UCSD-AML1 (cell line): ENCODE measurements around the gene PIP5K1A.
"Not testable (repeated sequence)": the region's sequence is repeated elsewhere in the genome, so short reads cannot be mapped to it uniquely, and the experiment has no call there.

ENCODE experiments used
- DNase-seq: peaks from one replicate; lab custom pipeline; 2025; ENCODE audit not compliant: unreplicated experiment; lab: John Stamatoyannopoulos, UW

Gene PIP5K1A

GRCh38 chr1:151192047-151192446, 6.3 kb upstream of the PIP5K1A start:
- DNase-seq: no peak

DNA sequence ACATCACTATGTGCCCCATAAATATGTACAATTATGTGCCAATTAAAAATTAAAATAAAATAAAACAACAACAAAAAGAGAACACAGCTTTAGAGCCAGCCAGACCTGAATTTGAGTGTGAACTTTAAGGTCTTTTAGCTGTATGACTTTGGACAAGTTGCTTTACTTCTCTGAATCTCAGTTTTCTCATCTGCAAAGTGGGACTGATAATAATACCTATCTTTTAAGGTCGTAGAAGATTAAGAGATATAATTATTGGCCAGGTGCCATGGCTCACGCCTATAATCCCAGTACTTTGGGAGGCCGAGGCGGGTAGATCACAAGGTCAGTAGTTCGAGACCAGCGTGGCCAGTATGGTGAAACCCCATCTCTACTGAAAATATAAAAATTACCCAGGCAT, 5.0 kb upstream of the PIP5K1A start:
- no peak for DNase-seq

GRCh38 chr1:151193856-151194255, 4.5 kb upstream of the PIP5K1A start:
- DNase-seq: no peak

DNA sequence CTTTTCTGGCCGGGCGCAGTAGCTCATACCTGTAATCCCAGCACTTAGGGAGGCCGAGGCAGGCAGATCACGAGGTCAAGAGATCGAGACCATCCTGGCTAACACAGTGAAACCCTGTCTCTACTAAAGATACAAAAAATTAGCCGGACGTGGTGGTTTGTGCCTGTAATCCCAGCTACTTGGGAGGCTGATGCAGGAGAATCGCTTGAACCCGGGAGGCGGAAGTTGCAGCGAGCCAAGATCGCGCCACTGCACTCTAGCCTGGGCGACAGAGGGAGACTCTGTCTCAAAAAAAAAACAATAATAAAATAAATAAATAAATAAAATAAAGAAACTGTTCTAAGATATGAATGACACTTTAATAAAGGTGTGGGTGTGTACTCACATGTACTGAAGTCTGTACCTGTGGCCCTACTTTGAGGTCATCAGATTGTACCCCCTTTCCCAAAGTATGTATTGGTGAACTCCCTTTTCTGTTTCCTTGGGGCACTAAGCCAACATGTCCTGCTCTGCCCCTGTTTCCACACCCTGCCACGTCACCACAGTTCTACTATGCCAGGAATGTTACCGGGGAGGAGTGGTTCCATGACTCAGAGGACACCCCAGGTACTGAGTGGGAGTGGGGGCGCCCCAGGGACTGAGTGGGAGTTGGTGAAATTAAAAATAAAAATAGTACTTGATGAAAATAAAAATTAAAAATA, 3.3 kb upstream of the PIP5K1A start:
- not testable (repeated sequence) for DNase-seq

DNA sequence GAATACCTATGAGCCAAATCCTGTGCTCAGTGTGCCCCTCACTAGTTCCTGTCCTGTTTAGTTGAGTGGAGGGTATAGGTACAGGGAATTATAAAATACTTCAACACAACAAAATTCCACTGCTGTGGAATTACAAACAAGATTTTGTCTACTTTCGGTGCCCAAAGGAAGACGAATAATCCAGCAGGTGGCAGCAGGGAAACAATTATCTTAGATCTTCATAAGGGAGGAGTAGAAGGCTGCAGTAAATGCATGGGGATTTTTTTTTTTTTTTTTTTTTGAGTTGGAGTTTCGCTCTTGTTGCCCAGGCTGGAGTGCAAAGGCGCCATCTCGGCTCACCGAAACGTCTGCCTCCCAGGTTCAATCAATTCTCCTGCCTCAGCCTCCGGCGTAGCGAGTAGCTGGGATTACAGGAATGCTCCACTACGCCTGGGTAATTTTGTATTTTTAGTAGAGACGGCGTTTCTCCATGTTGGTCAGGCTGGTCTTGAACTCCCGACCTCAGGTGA, 2.0 kb upstream of the PIP5K1A start:
- peak; percentile 25 for DNase-seq

GRCh38 chr1:151197863-151198253, 494 bp upstream of the PIP5K1A start:
- DNase-seq: no peak

DNA sequence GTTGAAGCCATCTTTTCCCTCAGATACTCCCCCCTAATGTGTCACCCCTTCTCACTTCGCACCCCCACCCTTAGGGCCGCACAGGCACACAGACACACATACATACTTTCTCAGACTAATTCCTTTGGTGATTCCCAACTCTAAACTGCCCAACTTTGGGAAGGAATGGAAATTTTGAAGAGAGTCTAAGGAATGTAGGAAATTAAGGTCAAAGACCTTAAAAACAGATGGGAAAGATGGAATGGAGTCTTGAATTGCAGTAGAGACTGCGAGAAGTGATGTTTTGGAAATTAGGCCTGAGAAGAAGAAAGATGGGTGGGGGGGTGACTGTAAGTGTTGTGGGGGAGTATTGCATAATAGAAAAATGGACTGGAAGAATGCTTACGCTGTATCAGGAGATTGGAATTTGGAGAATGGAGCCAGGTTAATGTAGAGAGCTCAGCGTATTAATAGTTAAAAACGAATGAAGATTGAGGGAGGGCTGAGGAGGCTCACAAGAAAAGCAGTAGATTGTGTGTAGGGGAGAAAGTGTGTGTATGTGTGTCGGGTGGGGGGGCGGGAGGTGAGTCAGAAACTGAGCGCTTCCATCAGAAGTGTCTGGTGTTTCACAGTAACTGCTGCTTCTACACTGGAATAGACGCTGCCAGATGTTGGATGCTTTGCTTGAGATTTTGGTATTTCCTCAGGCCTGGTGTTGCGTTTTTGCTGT, 1.7 kb downstream of the PIP5K1A start:
- no peak for DNase-seq

DNA sequence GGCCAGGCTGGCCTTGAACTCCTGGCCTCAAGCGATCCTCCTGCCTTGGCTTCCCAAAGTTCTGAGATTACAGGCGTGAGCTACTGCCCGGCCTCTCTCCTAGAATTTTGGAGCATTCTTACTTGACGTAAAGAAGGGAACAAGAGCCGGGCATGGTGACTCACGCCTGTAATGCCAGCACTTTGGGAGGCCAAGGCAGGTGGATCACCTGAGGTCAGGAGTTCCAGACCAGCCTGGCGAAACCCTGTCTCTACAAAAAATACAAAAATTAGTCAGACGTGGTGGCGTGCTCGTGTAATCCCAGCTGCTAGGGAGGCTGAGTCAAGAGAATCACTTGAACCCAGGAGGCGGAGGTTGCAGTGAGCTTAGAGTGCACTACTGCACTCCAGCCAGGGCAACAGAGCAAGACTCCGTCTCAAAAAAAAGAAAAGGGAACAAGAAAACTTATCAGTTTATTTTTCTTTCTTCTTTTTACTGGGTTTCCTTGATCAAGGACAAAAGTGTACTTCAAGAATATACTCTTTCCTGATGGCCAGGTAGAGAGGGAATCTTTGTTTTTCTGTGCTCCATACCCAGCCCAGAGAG, 7.1 kb downstream of the PIP5K1A start:
- DNase-seq: not testable (repeated sequence)

DNA sequence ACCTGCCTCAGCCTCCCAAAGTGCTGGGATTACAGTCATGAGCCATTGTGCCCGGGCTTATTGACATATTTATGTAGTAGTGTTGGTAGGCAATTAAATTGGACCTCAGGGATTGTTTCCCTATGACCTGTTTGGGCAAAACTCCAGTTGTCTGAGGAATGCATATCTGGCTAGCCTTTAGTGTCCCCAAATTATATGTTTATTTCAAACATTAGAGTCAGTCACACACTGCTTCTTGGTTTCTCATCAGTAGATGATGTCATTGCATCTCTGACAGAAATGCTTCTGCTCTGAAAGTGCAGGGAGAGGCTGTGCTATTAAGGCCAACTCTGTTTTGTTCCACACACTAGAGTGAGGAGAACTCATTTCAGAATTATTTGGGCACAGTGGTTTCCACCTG, 12.5 kb downstream of the PIP5K1A start:
- DNase-seq: no peak

- no peak for DNase-seq
Observed at GRCh38 chr1:151211972-151212705, 13.8 kb downstream of the PIP5K1A start.

- no peak for DNase-seq
Observed at GRCh38 chr1:151213560-151213959, 15.2 kb downstream of the PIP5K1A start.

DNA sequence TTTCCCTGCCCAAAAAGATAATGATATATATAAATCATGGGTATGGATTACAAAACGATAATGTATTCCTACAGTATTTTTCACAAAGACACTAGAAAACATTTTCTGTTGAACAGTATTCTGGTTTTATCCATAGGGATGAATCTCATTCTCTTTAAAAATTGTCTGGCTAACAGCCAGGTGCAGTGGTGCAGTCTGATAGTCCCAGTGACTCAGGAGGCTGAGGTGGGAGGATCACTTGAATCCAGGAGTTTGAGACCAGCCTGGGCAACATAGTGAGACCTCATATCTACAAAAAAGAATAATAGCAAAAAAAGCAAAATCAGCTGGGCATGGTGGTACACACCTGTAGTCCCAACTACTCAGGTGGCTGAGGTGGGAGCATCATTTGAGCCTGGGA, 23.3 kb downstream of the PIP5K1A start:
- no peak for DNase-seq

DNA sequence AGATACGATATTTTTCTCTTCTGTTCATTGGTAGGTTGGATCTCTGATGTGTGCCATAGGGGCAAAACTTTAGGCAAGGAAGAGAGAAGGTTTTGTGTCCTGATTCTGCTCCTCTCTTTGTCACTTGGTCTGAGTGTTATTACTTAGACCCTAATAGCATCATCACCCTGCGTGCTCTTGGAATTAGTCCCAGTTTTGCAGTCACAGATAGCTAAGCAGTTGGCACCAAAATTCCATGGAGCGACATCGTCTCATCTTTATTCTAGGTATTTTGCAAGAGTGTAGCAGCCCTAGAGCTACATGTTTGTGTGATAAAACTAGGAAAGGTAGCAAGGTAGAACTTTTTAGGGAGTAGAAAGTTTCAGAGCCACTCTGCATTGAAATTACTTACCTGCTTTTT, 23.8 kb downstream of the PIP5K1A start:
- DNase-seq: no peak

DNA sequence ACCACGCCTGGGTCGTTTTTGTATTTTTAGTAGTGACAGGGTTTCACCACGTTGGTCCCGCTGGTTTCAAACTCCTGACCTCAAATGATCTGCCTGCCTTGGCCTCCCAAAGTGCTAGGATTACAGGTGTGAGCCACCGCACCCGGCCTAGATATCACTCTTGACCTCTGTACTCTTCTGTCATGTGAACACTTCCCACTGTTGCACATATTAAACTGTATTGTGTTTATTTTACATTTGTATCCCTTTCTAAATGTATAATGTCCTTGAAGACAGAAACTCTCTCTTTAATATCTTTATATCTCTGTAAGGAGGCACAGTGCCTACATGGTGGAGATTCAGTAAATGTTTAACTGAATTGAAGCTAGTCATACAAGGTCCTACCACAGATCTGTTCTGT, 36.9 kb downstream of the PIP5K1A start:
- DNase-seq: no peak

DNA sequence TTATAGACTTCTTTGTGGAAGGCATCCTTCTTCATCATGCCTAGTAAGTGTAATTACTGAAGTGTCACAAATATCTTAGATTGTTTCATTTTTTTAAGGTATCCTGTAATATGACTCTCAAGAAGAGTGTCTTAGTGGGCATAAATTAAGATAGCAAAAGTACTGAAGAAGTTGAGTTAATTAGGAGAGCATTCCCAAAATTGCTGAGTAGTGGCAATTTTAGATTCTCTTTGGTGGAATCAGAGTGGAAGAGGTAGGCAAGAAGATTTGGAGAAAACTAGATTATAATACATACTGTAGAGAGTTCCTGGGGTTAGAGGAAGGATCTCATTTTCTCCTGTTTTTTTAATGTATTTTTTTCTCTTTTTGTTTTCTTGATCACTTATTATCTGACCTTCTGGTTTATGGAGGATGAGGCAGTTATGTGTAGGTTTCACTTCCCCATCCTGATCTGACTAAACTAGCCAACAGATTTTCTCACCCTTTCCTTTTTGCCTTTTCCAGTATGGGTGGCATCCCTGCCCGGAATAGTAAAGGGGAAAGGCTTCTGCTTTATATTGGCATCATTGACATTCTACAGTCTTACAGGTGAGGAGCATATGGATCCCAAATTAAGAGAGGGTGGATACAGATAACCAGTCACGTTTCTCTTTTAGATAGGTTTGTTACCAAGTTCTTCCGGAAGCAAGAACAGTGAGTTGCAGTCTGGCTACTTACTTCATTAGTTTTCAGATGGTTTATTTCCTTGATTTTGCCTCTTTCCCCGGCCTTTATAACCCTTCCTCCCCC, 39.5 kb downstream of the PIP5K1A start:
- DNase-seq: no peak

GRCh38 chr1:151238467-151238739, 40.1 kb downstream of the PIP5K1A start:
- no peak for DNase-seq

DNA sequence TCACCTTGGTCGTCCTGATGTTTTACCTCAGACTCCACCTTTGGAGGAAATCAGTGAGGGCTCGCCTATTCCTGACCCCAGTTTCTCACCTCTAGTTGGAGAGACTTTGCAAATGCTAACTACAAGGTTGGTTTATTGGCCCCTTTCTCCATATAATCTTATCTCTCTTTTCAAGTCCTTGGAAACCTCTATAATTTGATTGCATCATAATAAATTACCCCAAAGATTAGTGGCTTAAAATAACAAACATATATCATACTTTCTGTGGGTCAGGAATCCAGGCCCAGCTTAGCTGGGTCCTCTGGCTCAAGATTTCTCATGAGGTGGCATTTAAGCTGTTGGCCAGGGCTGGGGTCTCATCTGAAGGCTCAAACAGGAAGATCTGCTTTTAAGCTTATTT, 44.1 kb downstream of the PIP5K1A start:
- no peak for DNase-seq

DNA sequence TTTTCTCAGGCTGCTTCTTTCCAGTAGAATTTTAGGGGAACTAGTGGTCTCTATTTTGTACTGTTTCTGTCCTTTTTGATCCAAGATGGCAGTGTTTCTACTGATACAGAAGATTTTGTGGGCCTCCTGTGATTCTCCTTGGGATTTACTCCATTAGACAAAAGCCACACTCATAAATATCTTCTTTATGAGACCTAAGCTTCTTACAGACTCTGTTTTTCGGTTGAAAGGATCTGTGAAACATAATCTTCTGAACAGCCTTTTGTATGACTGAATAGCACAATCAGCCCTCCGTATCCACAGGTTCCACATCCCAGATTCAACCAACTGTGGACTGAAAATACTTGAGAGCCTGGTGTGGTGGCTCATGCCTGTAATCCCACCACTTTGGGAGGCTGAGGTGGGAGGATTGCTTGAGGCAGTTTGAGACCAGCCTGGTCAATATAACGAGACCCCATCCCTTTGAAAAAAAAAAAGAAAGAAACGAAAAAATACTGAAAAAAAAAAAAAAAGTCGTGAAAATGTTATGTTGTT, 45.4 kb downstream of the PIP5K1A start:
- no peak for DNase-seq

- DNase-seq: no peak
Observed at GRCh38 chr1:151246786-151247185, 48.4 kb downstream of the PIP5K1A start.

DNA sequence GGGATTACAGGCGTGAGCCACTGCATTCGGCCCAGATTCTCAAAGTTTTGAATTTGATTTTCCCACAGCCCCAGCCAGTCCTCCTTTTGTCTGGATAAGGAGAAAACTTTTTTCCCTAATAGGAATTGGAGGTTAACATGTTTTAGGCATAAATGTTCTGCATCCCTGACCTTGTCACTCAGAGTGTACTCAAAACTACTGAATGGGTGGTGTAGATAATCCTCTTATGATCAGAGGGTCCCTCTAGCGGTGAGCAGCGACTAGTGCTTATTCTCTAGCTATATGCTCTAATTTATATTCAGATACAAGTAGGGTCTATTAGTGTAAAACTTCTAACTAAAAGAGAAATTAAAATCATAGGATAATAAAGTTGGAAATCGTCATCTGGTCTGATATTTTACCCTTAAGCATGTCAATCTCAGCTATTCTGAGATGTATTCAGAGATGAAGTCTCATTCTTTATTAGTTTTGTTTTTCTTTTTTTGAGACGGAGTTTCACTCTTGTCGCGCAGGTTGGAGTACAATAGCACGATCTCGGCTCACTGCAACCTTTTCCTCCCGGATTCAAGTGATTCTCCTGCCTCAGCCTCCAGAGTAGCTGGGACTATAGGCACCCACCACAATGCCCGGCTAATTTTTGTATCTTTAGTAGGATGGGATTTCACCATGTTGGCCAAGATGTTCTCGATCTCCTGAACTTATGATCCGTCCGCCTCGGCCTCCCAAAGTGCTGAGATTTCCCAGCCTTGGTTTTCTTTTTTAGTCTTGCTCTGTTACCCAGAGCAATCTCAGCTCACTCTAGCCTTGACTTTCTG, 53.5 kb downstream of the PIP5K1A start:
- peak; percentile 22 for DNase-seq
